Esophagus squamous epithelium (tissue), 4 donors: ENCODE results near the gene PKMYT1.

Source experiments
- POLR2A ChIP-seq, 4 donors: fragments of 450-650 bp; IDR thresholded peaks; one replicate each; pipeline ENCODE4 v1.6.1; 2017; ENCODE audit warnings: antibody characterized with exemption in 4 of 4, mild to moderate bottlenecking in 4 of 4, moderate library complexity in 3 of 4
- TF ChIP-seq, protein P1 (sequence below), 6 experiments: fragments of 450-650 bp in 4 of 6; fragments of 200-600 bp in 2 of 6; sonication (generic) in 2 of 6; IDR thresholded peaks; one replicate each; pipeline ENCODE4 v1.5.1; 2016 to 2019; ENCODE audit warnings: antibody characterized with exemption in 6 of 6, mild to moderate bottlenecking in 4 of 6, moderate library complexity in 4 of 6

DNA sequence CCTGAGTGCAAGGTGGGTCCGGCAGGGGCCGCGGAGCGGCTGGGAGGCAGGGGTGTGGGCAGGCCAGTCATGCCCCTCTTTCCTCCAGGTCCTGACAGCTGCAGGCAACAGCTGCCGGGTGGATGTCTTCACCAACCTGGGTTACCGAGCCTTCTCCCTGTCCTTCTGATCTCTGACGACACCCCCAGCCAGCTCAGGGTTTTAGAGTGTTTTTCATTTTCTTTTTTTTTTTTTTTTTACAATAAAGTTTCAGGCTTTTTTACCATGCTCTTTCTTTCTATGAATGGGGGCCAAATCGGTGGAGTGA lies 47.2 kb upstream of the PKMYT1 start:
- TF ChIP-seq, protein P1, sequence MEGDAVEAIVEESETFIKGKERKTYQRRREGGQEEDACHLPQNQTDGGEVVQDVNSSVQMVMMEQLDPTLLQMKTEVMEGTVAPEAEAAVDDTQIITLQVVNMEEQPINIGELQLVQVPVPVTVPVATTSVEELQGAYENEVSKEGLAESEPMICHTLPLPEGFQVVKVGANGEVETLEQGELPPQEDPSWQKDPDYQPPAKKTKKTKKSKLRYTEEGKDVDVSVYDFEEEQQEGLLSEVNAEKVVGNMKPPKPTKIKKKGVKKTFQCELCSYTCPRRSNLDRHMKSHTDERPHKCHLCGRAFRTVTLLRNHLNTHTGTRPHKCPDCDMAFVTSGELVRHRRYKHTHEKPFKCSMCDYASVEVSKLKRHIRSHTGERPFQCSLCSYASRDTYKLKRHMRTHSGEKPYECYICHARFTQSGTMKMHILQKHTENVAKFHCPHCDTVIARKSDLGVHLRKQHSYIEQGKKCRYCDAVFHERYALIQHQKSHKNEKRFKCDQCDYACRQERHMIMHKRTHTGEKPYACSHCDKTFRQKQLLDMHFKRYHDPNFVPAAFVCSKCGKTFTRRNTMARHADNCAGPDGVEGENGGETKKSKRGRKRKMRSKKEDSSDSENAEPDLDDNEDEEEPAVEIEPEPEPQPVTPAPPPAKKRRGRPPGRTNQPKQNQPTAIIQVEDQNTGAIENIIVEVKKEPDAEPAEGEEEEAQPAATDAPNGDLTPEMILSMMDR (IDR thresholded peaks at IDR 0.05) = no peak
- no peak for TF ChIP-seq POLR2A (IDR thresholded peaks at IDR 0.05)
